Natural killer cell treated with Interleukin-12 subunit alpha and Interleukin-12 subunit beta and Interleukin-15 and Interleukin-18, amount 100 ng/mL, for 72 hours (primary cell): ENCODE data around the gene AXIN2. TPM values are rescaled to one million over a fixed set of nuclear protein-coding genes. Genes with fewer than 3 reads are reported as not detected.

ENCODE experiments used
- ATAC-seq, 2 donors: fragments of 150-1000 bp; cut with Tn5 transposase in 1 of 2; sonication (Bioruptor Pico), chemical (Tn5 transposase) in 1 of 2; 2 replicates each; pipeline ENCODE4 v1.10.0; 2021
- DNase-seq: peaks from one replicate; pipeline ENCODE4 v3.0.0; 2022; ENCODE audit warnings: low spot score
- H3K27ac Mint-ChIP-seq, 2 donors: 1 replicate in 1 of 2; 2 replicates in 1 of 2; pipeline ENCODE4 v1.8.0; 2022; ENCODE audit warnings: mixed read lengths in 2 of 2, mild to moderate bottlenecking in 1 of 2, moderate library complexity in 1 of 2
- H3K27me3 Mint-ChIP-seq, 2 donors: 1 replicate in 1 of 2; 2 replicates in 1 of 2; pipeline ENCODE4 v1.8.0; 2022; ENCODE audit warnings: mixed read lengths in 2 of 2
- H3K36me3 Mint-ChIP-seq: one replicate; pipeline ENCODE4 v1.8.0; 2022; ENCODE audit warnings: mixed read lengths
- H3K4me1 Mint-ChIP-seq, 2 donors: 1 replicate in 1 of 2; 2 replicates in 1 of 2; pipeline ENCODE4 v1.8.0; 2022; ENCODE audit warnings: low read depth in 2 of 2, mixed read lengths in 2 of 2, mild to moderate bottlenecking in 1 of 2
- H3K4me3 Mint-ChIP-seq: one replicate; pipeline ENCODE4 v1.8.0; 2022; ENCODE audit warnings: mixed read lengths
- H3K9me3 Mint-ChIP-seq: 2 replicates; pipeline ENCODE4 v1.8.0; 2022; ENCODE audit warnings: mixed read lengths
- total RNA-seq, 2 donors: library from RNA; stranded (reverse); gene quantifications; one replicate each; pipeline ENCODE4 v1.2.3, GENCODE V29; 2022

AXIN2 gene
- total RNA-seq, 2 donors from 2014 or later: 0.55 to 0.95 TPM

DNA sequence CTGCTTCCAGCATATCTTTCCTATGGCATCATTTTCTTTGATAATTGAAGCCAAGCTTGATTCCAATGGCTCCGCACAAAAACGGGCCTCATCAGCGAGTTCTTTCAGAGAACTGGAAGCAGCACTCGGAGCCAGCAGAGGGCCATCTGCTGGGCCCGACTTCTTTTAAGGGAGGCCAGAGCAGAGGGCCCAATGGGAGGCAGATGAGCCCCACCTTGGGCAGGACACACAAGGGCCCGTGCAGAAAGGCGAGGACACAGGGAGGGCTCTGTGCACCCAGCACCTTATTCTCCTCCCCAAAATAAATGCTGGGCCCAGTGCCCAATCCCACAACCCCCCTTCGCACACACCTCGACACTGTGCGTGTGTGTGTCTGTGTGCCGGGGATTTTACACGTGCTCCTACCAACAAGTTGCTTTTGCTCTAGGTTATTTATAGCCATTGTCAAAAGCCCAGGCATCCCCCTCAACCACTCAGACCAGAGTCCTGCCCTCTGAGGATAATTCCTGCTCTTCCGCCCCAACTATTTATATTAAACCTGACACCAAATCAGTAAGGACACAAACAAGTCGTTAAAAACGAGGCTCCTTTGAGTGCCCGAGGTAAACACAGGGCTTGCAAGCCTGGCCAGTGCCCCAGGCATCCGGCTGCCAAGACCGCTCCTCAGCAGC, 6.8 kb downstream of the AXIN2 start:
- Mint-ChIP-seq H3K27me3 (peaks cover 26 to 34% of the 10 kb centered on the region in 2 donors), H3K27ac (no peak overlapping the region), H3K9me3 (no peaks in the 10 kb centered on the region), H3K4me1 (peaks cover 5 to 12% of the 10 kb centered on the region in 2 donors), H3K4me3 (no peak overlapping the region), H3K36me3 (no peaks in the 10 kb centered on the region)
- ATAC-seq (no peak), DNase-seq (no peak)

DNA sequence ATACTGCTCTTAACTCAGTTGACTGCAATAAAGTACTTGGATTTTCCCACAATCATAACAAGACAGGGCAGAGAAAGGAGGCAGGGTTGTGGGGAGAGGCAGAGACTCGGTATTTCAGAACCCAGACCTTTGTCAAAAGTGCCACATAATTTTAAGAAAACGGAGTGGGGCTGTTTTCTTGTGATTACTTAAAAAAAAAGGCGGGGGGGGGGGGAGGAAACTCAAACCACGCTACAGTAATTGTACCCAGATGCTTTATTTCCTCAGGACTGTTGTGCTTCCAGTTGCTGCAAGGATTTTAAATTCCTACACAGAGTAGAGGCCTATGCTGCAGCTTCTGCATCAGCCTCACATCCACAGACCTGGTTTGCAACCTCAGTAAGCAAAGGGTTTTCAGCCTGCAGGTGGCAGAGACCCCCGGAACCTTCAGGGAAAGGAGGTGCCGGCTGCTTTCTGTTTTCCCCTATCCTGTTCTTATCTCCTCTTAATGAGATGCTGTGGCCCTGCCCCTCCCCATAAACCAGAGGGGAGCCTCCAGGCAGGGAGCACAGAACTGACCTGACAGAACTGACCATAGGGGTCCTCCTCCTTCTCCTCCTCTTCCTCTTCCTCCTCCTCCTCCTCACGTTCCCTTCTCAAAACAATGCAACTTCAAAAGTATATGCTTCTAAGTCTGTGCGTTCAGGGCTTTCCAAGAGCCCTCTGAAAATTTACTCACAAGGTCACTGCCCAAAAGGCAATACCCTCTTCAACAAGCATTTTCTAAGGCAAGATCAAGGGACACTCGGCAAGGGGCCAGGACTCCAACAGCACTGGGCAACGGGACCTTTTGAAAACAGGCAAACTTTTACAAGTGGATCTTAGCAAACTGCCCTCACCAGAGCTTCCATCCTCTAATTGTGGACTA, 7.5 kb downstream of the AXIN2 start:
- no peak for DNase-seq
- Mint-ChIP-seq H3K27me3 (peaks cover 24 to 33% of the 10 kb centered on the region in 2 donors), H3K4me3 (peak overlapping the region; percentile 23), H3K4me1 (peaks cover 0 to 12% of the 10 kb centered on the region in 2 donors), H3K9me3 (no peaks in the 10 kb centered on the region), H3K27ac (no peak overlapping the region), H3K36me3 (no peaks in the 10 kb centered on the region)
- peak in 1 of 2 donors; percentile 32 for ATAC-seq

DNA sequence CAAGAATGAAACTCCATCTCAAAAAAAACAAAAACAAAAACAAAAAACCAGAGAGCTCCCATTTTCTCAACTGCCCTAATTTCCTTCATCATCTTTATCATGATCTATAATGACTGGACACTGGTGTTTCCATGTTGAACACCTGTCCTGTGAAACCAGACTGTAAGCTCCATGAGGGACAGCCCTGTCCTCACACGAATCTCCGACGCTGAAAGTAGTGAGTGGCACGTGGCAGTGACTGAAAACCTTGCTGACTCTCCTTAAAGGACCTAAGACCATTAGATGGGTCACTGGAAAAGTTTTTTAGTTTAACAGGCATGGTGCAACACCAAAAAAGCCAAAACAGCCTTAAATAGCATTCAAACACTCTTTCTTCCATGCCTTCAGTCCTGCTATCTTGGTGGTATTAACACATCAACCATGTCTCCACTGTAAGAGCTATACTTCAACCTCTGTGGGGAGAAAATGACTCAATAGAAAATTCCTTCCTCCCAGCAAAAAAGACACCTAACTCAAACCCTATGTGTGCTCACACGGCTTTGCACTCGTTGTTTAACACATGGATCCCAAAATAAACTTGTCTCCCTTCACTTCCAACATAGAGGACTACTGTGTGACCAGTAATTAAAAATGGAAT, 8.3 kb downstream of the AXIN2 start:
- H3K27ac Mint-ChIP-seq: no peak overlapping the region
- no peak for DNase-seq
- no peaks in the 10 kb centered on the region for H3K9me3 Mint-ChIP-seq
- no peak overlapping the region for H3K4me3 Mint-ChIP-seq
- H3K27me3 Mint-ChIP-seq: peaks cover 19 to 34% of the 10 kb centered on the region in 2 donors
- peaks cover 0 to 12% of the 10 kb centered on the region in 2 donors for H3K4me1 Mint-ChIP-seq
- ATAC-seq: peak in 1 of 2 donors; percentile 55
- no peaks in the 10 kb centered on the region for H3K36me3 Mint-ChIP-seq

DNA sequence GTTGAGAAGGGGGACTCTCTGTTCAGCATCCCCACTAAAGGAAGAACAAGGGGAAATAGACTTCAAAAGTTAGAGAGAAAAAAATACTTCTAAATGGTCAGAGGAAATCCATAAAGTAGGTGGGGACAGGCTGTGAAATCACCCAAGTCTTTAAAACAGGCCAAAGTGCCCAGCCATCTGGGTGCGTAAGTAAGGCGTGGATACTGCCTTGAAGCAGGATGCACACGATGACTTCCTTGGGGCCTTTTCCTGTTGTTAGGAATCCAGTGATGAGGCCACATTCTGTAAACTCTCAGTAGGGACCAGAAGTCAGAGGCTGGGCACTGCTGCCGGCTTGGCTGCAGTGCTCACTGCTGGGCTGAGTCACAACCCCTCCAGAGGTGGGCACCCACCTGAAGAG, 9.2 kb downstream of the AXIN2 start:
- Mint-ChIP-seq H3K36me3 (no peaks in the 10 kb centered on the region), H3K4me1 (peaks cover 0 to 12% of the 10 kb centered on the region in 2 donors), H3K27ac (no peak overlapping the region), H3K27me3 (peaks cover 19 to 34% of the 10 kb centered on the region in 2 donors), H3K9me3 (no peaks in the 10 kb centered on the region), H3K4me3 (no peak overlapping the region)
- no peak for ATAC-seq
- no peak for DNase-seq

DNA sequence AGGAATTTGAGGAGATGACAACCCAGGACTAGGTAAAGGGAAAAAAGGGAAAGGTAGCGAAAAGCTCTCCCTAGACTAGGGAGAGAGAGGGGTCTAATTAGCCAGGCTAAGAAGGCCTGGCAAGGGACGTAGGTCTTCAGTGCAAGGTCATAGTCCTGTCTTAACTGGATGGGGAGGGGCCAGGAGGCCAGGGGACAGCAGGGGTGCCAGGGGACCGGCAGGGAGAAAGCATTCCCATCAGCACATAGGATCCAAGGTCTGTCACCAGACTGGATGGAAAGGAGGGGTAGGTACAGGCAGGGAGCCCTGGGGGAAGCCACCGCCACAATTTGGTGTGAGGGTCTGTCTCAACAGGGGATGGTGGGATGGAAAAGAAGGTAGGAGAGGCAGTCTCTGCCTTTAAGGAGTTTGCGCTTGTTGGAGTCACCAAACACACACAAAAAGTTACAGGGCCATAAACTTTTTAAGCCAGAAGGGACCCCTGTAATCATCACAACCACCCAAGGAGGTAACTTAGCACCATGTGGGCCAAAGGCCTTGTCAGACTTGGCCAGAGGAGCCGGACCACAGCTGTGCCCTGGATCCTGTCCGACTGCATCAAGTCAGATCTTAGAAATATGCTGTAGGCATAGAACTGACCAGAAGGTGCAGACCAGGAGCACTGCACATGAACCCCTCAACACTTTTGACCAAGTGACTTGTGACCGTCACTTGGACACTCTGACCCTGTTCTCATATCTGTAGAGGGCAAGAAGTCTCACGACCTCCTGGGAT, 10.0 kb downstream of the AXIN2 start:
- peak overlapping the region in 1 of 2 donors; percentile 22 for H3K27ac Mint-ChIP-seq
- peaks cover 0 to 12% of the 10 kb centered on the region in 2 donors for H3K4me1 Mint-ChIP-seq
- H3K27me3 Mint-ChIP-seq: peaks cover 19 to 34% of the 10 kb centered on the region in 2 donors
- H3K4me3 Mint-ChIP-seq: no peak overlapping the region
- no peak for DNase-seq
- no peaks in the 10 kb centered on the region for H3K36me3 Mint-ChIP-seq
- no peaks in the 10 kb centered on the region for H3K9me3 Mint-ChIP-seq
- ATAC-seq: no peak

DNA sequence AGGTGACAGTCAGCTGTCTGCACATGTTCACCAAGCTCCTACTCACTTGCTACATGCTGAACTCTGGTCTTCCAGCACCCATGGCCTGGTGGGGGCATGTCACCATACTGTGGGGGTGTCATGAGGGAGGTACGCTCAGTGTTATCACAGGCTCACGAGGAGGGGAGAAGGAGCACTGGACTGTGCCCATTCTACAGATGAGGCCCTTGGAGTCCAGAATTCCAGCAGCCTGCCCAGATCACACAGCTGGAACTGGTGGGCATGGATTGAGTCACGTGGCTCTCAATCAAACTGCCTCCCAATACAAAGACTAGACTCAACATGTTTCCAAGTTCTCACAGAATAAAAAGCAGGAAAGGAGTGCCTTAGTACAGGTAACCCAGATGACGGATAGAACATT, 10.7 kb downstream of the AXIN2 start:
- H3K9me3 Mint-ChIP-seq: no peaks in the 10 kb centered on the region
- peaks cover 22 to 34% of the 10 kb centered on the region in 2 donors for H3K27me3 Mint-ChIP-seq
- H3K4me3 Mint-ChIP-seq: no peak overlapping the region
- ATAC-seq (no peak), DNase-seq (no peak)
- H3K27ac Mint-ChIP-seq: peak overlapping the region in 1 of 2 donors; percentile 22
- H3K4me1 Mint-ChIP-seq: peaks cover 0 to 12% of the 10 kb centered on the region in 2 donors
- no peaks in the 10 kb centered on the region for H3K36me3 Mint-ChIP-seq

DNA sequence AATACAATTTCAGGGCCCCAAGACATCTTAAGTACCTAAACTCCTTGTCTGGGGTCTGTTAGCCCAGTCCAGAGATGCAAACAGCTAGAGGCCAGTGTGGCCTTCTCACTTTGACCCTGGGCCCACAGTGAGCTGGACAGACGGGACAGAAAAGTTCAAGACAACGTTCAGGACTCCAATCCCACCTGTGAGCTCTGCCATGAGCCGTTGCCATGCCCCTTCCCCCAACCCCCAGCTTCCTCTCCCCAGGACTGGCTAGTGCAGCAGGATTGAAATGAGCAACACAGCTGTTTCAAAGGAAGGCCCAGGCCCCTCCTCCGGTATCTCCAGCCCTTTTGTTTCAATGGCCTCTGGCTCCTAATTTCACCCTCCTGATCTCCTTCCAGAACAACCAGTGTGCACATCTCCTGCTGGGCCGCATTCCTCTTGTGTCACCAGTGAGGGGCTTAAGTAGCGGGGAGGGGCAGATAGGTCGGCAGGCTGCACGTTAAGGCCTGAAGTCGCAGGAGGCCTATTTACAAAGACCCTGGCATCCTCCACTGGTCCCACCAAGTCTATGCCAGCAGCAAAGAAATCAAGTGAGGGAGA, 11.3 kb downstream of the AXIN2 start:
- no peaks in the 10 kb centered on the region for H3K36me3 Mint-ChIP-seq
- peaks cover 0 to 12% of the 10 kb centered on the region in 2 donors for H3K4me1 Mint-ChIP-seq
- peaks cover 22 to 34% of the 10 kb centered on the region in 2 donors for H3K27me3 Mint-ChIP-seq
- H3K4me3 Mint-ChIP-seq: no peak overlapping the region
- no peak for DNase-seq
- H3K27ac Mint-ChIP-seq: no peak overlapping the region
- H3K9me3 Mint-ChIP-seq: no peaks in the 10 kb centered on the region
- ATAC-seq: no peak

DNA sequence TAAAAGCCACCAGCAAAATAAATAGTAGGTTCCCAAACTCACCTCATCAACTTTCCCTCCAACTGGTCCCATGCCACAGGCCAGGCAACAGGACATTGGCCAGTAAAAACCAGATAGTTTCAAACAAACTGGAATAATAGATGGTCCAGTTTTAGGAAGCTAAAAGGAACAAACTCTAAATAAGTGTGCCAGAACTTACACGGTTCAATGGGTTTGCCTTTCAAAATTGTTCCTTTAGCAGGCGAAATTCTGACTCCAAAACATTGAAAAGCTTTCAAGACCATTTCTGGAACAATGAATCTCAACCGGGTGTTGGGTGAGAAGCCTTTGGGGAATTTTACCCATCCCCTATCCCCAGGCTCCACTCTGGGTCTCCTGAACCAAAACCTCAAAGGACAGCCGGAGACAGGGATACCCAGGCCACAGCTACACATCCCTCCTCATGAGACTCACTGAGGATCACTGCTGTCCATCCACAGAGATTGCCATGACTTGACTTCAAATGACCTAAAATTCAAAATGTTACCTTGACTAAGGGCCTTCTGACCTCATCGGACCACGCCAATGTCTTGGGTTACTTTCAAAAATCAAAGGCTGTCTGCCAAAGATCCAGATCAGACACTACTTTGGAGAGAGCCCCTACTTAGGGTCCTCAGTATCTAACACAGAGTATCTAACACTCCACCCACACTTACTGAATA, 13.0 kb downstream of the AXIN2 start:
- no peak for ATAC-seq
- H3K27ac Mint-ChIP-seq: no peak overlapping the region
- H3K4me1 Mint-ChIP-seq: peaks cover 0 to 5% of the 10 kb centered on the region in 2 donors
- no peak for DNase-seq
- no peaks in the 10 kb centered on the region for H3K9me3 Mint-ChIP-seq
- no peaks in the 10 kb centered on the region for H3K36me3 Mint-ChIP-seq
- H3K27me3 Mint-ChIP-seq: peaks cover 17 to 24% of the 10 kb centered on the region in 2 donors
- H3K4me3 Mint-ChIP-seq: no peak overlapping the region

DNA sequence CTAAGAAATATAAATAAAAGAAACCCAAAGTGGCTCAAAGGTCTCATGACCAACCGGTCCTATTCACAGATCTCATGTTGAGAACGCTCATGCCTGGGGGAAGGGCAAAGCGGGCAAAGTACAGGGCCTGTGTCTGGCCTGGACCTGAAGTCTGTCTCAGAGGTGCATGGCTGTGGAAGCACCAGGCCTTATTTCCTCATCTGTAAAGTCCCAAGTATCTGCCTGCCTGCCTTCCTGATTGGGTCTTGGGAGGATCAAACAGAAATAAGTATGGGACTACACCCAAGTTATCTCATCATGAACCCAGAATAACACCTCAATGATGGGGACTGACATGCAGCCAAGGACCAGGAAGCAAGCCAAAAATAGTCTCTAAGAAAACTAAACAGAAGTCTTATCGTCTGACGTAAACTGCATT, 14.2 kb downstream of the AXIN2 start:
- Mint-ChIP-seq H3K27ac (no peak overlapping the region), H3K27me3 (peaks cover 12 to 25% of the 10 kb centered on the region in 2 donors), H3K9me3 (no peaks in the 10 kb centered on the region), H3K36me3 (no peaks in the 10 kb centered on the region), H3K4me3 (no peak overlapping the region), H3K4me1 (no peaks in the 10 kb centered on the region)
- no peak for DNase-seq
- no peak for ATAC-seq

DNA sequence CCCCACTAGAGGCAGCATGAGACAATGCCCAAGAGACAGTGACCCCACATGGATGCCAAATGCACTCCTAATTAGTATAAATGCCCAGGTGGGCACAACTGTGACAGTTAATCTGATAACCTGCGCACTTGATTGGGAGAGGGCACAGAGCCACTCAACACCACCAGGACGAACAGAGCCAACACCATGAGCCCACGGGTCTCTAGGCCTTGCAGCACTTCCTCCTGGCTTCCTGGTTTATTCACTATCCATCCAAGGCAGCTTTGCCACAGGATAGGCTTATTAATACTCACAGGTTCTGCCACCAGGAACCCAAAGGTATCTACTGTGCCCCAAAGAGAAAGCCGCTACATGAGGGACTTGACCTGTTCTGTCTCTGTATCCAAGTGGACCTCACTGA, 14.9 kb downstream of the AXIN2 start:
- ATAC-seq (no peak), DNase-seq (no peak)
- H3K27me3 Mint-ChIP-seq: peaks cover 12 to 25% of the 10 kb centered on the region in 2 donors
- no peaks in the 10 kb centered on the region for H3K9me3 Mint-ChIP-seq
- H3K36me3 Mint-ChIP-seq: no peaks in the 10 kb centered on the region
- no peak overlapping the region for H3K27ac Mint-ChIP-seq
- no peak overlapping the region for H3K4me3 Mint-ChIP-seq
- H3K4me1 Mint-ChIP-seq: no peaks in the 10 kb centered on the region

DNA sequence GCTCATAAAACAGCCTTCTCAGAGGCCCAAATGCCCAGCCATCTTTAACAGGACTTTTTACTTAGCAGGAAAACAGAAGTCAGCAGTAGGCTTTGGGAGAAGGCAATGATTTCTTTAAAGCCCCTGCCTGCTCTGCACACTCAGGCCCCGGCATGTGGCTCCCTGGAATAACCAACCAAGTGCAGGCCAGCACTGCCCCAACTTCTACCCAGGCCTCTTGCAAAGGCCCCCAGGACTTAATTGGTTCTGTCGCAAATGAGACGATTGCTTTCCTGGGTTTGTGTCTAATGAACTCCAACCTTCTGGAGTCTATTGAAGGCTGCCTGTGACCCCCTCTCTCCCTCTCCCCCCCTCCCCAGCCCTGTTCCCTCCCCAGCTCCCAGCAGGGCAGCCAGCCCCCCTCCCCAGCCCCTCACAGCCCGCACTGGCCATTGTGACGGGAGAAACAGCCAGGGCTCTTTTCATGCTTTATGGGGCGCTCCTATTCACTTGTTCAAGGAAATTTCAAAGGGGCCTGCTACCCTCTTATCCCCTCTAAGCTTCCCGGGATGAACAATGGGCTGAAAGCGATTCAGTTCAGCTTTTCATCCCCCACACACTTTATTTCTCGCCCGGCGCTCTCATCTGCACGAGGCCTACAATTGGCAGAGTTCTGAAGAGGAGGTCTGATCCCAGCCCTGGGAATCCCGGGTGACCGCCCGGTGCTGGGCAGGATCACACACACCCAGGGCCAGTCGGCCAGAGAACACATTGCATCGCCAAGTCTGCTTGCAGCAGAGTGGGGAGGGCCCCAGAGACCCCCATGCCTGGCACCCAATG, 15.5 kb downstream of the AXIN2 start:
- no peaks in the 10 kb centered on the region for H3K36me3 Mint-ChIP-seq
- no peak for DNase-seq
- ATAC-seq: no peak
- H3K4me1 Mint-ChIP-seq: no peaks in the 10 kb centered on the region
- H3K4me3 Mint-ChIP-seq: no peak overlapping the region
- no peaks in the 10 kb centered on the region for H3K9me3 Mint-ChIP-seq
- peaks cover 9 to 28% of the 10 kb centered on the region in 2 donors for H3K27me3 Mint-ChIP-seq
- no peak overlapping the region for H3K27ac Mint-ChIP-seq

DNA sequence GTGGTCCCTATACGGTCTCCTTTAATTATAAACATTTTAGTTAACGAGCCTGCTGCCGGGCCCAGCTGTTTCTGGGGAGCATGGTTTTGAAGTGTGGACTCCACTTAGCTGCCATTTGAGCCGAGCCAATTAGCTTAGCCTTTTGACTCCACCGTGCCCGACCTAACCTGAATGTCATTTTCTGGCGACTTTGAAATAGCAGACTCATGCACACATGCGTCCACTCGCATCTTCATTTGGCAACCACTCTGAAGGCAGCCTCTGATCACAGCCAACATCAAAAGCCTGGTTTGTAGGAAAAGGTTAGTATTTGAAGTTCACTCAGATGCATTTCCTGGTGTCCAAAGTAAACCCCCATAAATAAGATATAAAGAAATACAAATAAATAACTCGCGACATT, 16.8 kb downstream of the AXIN2 start:
- Mint-ChIP-seq H3K4me1 (no peaks in the 10 kb centered on the region), H3K27ac (no peak overlapping the region), H3K36me3 (no peaks in the 10 kb centered on the region), H3K27me3 (peaks cover 7 to 23% of the 10 kb centered on the region in 2 donors), H3K4me3 (no peak overlapping the region), H3K9me3 (no peaks in the 10 kb centered on the region)
- DNase-seq (no peak), ATAC-seq (no peak)
